H9 (cell line): ENCODE measurements around the gene YWHAQ. TPM values are rescaled to one million over a fixed set of nuclear protein-coding genes. Genes with fewer than 3 reads are reported as not detected.

ENCODE experiments used
- DNase-seq: peaks from one replicate; pipeline ENCODE4 v3.0.0-alpha.2; 2017
- H2AFZ ChIP-seq: one replicate; pipeline ENCODE4 v1.6.1; 2013; ENCODE audit warnings: mild to moderate bottlenecking, low read length, control low read depth, moderate library complexity
- H2AK5ac ChIP-seq: 2 replicates; pipeline ENCODE4 v1.6.1; 2013; ENCODE audit warnings: low read length, control low read depth, mixed read lengths; ENCODE audit not compliant: insufficient read length
- H2BK120ac ChIP-seq: one replicate; pipeline ENCODE4 v1.6.1; 2013; ENCODE audit warnings: low read depth, mild to moderate bottlenecking, low read length, control low read depth, inconsistent platforms; ENCODE audit not compliant: poor library complexity, severe bottlenecking
- H2BK12ac ChIP-seq: 2 replicates; pipeline ENCODE4 v1.6.1; 2013; ENCODE audit warnings: low read length, control low read depth, mixed read lengths, low read depth; ENCODE audit not compliant: insufficient read length
- H2BK15ac ChIP-seq: 2 replicates; pipeline ENCODE4 v1.6.1; 2013; ENCODE audit warnings: low read depth, low read length, control low read depth
- H2BK20ac ChIP-seq: one replicate; pipeline ENCODE4 v1.6.1; 2013; ENCODE audit warnings: low read depth, mild to moderate bottlenecking, low read length, control low read depth, inconsistent platforms; ENCODE audit not compliant: poor library complexity, severe bottlenecking
- H2BK5ac ChIP-seq: 2 replicates; pipeline ENCODE4 v1.6.1; 2013; ENCODE audit warnings: low read length, control low read depth, mixed read lengths; ENCODE audit not compliant: insufficient read length
- H3K14ac ChIP-seq: 2 replicates; pipeline ENCODE4 v1.6.1; 2013; ENCODE audit warnings: low read length, control low read depth; ENCODE audit not compliant: insufficient read depth
- H3K18ac ChIP-seq: 2 replicates; pipeline ENCODE4 v1.6.1; 2013; ENCODE audit warnings: low read depth, mild to moderate bottlenecking, mixed read lengths, low read length, control low read depth; ENCODE audit not compliant: insufficient read length
- H3K23ac ChIP-seq: 2 replicates; pipeline ENCODE4 v1.6.1; 2013; ENCODE audit warnings: low read length, control low read depth, mixed read lengths, low read depth; ENCODE audit not compliant: insufficient read length
- H3K23me2 ChIP-seq: 2 replicates; pipeline ENCODE4 v1.6.1; 2013; ENCODE audit warnings: low read depth, mild to moderate bottlenecking, mixed read lengths, low read length, control low read depth; ENCODE audit not compliant: insufficient read length, poor library complexity, severe bottlenecking
- H3K27ac ChIP-seq: 2 replicates; pipeline ENCODE4 v1.5.1; 2013; ENCODE audit warnings: low read length, control low read depth, mixed read lengths, low read depth; ENCODE audit not compliant: insufficient read length
- H3K27me3 ChIP-seq: 2 replicates; pipeline ENCODE4 v1.6.1; 2013; ENCODE audit warnings: low read length, control low read depth, inconsistent platforms; ENCODE audit not compliant: insufficient read depth
- H3K4ac ChIP-seq: 2 replicates; pipeline ENCODE4 v1.6.1; 2013; ENCODE audit warnings: low read depth, mild to moderate bottlenecking, control low read depth, inconsistent platforms, low read length, moderate library complexity
- H3K4me1 ChIP-seq: 2 replicates; pipeline ENCODE4 v1.6.1; 2013; ENCODE audit warnings: low read length, control low read depth, inconsistent platforms; ENCODE audit not compliant: insufficient read depth
- H3K4me2 ChIP-seq: 2 replicates; pipeline ENCODE4 v1.6.1; 2013; ENCODE audit warnings: low read length, control low read depth, mixed read lengths; ENCODE audit not compliant: insufficient read length, insufficient read depth
- H3K56ac ChIP-seq: 2 replicates; pipeline ENCODE4 v1.6.1; 2013; ENCODE audit warnings: low read depth, mild to moderate bottlenecking, mixed read lengths, low read length, control low read depth; ENCODE audit not compliant: insufficient read length
- H3K79me1 ChIP-seq: 2 replicates; pipeline ENCODE4 v1.6.1; 2013; ENCODE audit warnings: low read depth, mild to moderate bottlenecking, moderate library complexity, low read length, control low read depth, inconsistent platforms; ENCODE audit not compliant: insufficient read depth, poor library complexity, severe bottlenecking
- H3K79me2 ChIP-seq: 2 replicates; pipeline ENCODE4 v1.6.1; 2013; ENCODE audit warnings: low read length, control low read depth, inconsistent platforms; ENCODE audit not compliant: insufficient read depth
- H3K9ac ChIP-seq: 2 replicates; pipeline ENCODE4 v1.6.1; 2013; ENCODE audit warnings: low read length, control low read depth, mixed read lengths; ENCODE audit not compliant: insufficient read length; ENCODE audit errors: extremely low read depth
- H3K9me3 ChIP-seq: one replicate; pipeline ENCODE4 v1.6.1; 2013; ENCODE audit warnings: low read depth, low read length, inconsistent platforms; ENCODE audit not compliant: control insufficient read depth
- H3T11ph ChIP-seq: one replicate; pipeline ENCODE4 v1.6.1; 2013; ENCODE audit warnings: mild to moderate bottlenecking, low read length, control low read depth, inconsistent platforms
- H4K20me1 ChIP-seq: one replicate; pipeline ENCODE4 v1.6.1; 2013; ENCODE audit not compliant: control insufficient read depth, insufficient read length, insufficient read depth
- H4K5ac ChIP-seq: 2 replicates; pipeline ENCODE4 v1.6.1; 2013; ENCODE audit warnings: low read depth, mild to moderate bottlenecking, mixed read lengths, low read length, control low read depth; ENCODE audit not compliant: insufficient read length
- H4K8ac ChIP-seq: replicated peaks from 2 replicates; pipeline ENCODE4 v1.6.1; 2013; ENCODE audit warnings: low read length, control low read depth, mixed read lengths, low read depth; ENCODE audit not compliant: insufficient read length
- H4K91ac ChIP-seq: 2 replicates; pipeline ENCODE4 v1.6.1; 2013; ENCODE audit warnings: low read depth, mild to moderate bottlenecking, moderate library complexity, mixed read lengths, low read length, control low read depth; ENCODE audit not compliant: insufficient read length
- H3K27ac Mint-ChIP-seq, 3 experiments: 2 replicates in 2 of 3; 3 replicates in 1 of 3; pipeline ENCODE4 v1.8.0; 2020 to 2021; ENCODE audit warnings: mixed read lengths in 3 of 3, mild to moderate bottlenecking in 1 of 3, moderate library complexity in 1 of 3
- H3K27me3 Mint-ChIP-seq: 2 replicates; pipeline ENCODE4 v1.8.0; 2021; ENCODE audit warnings: low read depth, mild to moderate bottlenecking, moderate library complexity, mixed read lengths
- H3K36me3 Mint-ChIP-seq, 3 experiments: 2 replicates in 2 of 3; 3 replicates in 1 of 3; pipeline ENCODE4 v1.8.0; 2020 to 2021; ENCODE audit warnings: low read depth in 3 of 3, mixed read lengths in 3 of 3; ENCODE audit not compliant: insufficient read depth in 1 of 3
- H3K4me1 Mint-ChIP-seq, 2 experiments: 2 replicates each; pipeline ENCODE4 v1.8.0; 2020; ENCODE audit warnings: mixed read lengths in 2 of 2
- H3K4me3 Mint-ChIP-seq, 2 experiments: 2 replicates in 1 of 2; 3 replicates in 1 of 2; pipeline ENCODE4 v1.8.0; 2020 to 2021; ENCODE audit warnings: mild to moderate bottlenecking in 2 of 2, mixed read lengths in 2 of 2, moderate library complexity in 1 of 2
- H3K9me3 Mint-ChIP-seq, 2 experiments: 2 replicates in 1 of 2; 3 replicates in 1 of 2; pipeline ENCODE4 v1.8.0; 2020; ENCODE audit warnings: mild to moderate bottlenecking in 2 of 2, mixed read lengths in 2 of 2, moderate library complexity in 1 of 2
- WGBS: extraction: QIAGEN DNeasy Blood & Tissue Kit; methylation state at CpG from one replicate; pipeline ENCODE4 v1.1.7; 2013; ENCODE audit warnings: missing lambda C conversion rate, low lambda C conversion rate, mixed read lengths; ENCODE audit not compliant: insufficient read length; ENCODE audit errors: extremely low coverage; 5-methylcytosine and 5-hydroxymethylcytosine counted together
- total RNA-seq: library from RNA; stranded (reverse); gene quantifications from 2 replicates; pipeline ENCODE4 v1.2.1, GENCODE V29; 2021
- TF ChIP-seq, protein P1 (sequence below): fragments of 200-600 bp; sonication (generic); conservative IDR thresholded peaks from 3 replicates; pipeline ENCODE4 v1.8.0; 2021; ENCODE audit warnings: antibody characterized with exemption, mild to moderate bottlenecking

YWHAQ gene
- total RNA-seq, 1 experiment from 2014 or later: 374 TPM

DNA sequence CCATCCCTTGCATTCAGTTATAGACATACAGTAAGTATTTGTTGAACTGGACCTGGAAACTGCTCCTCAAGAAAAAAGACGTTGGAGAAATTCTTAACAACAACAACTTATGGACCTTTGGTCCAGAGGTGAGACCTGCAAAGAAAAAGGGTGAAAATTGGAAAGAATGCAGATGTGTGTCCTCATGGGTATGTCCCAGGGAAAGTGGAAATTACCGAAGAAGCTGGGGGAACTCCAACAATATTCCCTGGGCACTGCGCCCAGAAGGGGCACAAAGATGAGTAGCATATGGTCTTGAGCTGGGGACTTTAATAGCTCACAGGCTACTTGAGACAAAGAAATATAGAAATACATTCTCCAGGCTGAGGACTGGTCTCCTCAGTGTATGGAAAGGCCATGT lies 35.5 kb upstream of the YWHAQ start:
- DNase-seq: no peak
- Mint-ChIP-seq H3K4me1 (no peaks in the 10 kb centered on the region), H3K27me3 (peaks cover 7% of the 10 kb centered on the region), H3K4me3 (no peak overlapping the region), H3K36me3 (no peaks in the 10 kb centered on the region), H3K9me3 (no peaks in the 10 kb centered on the region), H3K27ac (no peak overlapping the region)
- H4K5ac ChIP-seq: no peak overlapping the region
- no peak overlapping the region for H4K91ac ChIP-seq
- H3K23ac ChIP-seq: no peak overlapping the region
- H2AFZ ChIP-seq: no peak overlapping the region
- H3K4me1 ChIP-seq: no peaks in the 10 kb centered on the region
- no peaks in the 10 kb centered on the region for H3K79me2 ChIP-seq
- no peak overlapping the region for H2BK12ac ChIP-seq
- H4K8ac ChIP-seq: no peak overlapping the region
- no peak overlapping the region for H3K4me2 ChIP-seq
- no peak overlapping the region for H2AK5ac ChIP-seq
- no peaks in the 10 kb centered on the region for H3K23me2 ChIP-seq
- no peak overlapping the region for H3K4ac ChIP-seq
- no peaks in the 10 kb centered on the region for H3K27me3 ChIP-seq
- no peak overlapping the region for H2BK15ac ChIP-seq
- no peak overlapping the region for H2BK20ac ChIP-seq
- H3K18ac ChIP-seq: no peak overlapping the region
- H2BK5ac ChIP-seq: no peak overlapping the region
- no peak overlapping the region for H2BK120ac ChIP-seq
- no peak overlapping the region for H3T11ph ChIP-seq
- no peak overlapping the region for H3K56ac ChIP-seq
- H3K27ac ChIP-seq: no peak overlapping the region
- H3K14ac ChIP-seq: no peak overlapping the region
- no peaks in the 10 kb centered on the region for H3K79me1 ChIP-seq
- TF ChIP-seq, protein P1, sequence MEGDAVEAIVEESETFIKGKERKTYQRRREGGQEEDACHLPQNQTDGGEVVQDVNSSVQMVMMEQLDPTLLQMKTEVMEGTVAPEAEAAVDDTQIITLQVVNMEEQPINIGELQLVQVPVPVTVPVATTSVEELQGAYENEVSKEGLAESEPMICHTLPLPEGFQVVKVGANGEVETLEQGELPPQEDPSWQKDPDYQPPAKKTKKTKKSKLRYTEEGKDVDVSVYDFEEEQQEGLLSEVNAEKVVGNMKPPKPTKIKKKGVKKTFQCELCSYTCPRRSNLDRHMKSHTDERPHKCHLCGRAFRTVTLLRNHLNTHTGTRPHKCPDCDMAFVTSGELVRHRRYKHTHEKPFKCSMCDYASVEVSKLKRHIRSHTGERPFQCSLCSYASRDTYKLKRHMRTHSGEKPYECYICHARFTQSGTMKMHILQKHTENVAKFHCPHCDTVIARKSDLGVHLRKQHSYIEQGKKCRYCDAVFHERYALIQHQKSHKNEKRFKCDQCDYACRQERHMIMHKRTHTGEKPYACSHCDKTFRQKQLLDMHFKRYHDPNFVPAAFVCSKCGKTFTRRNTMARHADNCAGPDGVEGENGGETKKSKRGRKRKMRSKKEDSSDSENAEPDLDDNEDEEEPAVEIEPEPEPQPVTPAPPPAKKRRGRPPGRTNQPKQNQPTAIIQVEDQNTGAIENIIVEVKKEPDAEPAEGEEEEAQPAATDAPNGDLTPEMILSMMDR: no peak
- no CpG with 5 or more reads among the region's 3 CpGs for WGBS
- H3K9ac ChIP-seq: no peak overlapping the region
- no peaks in the 10 kb centered on the region for H4K20me1 ChIP-seq
- no peaks in the 10 kb centered on the region for H3K9me3 ChIP-seq
